WTC11 (cell line): ENCODE measurements around the gene KLHL30. TPM values are rescaled to one million over a fixed set of nuclear protein-coding genes. Genes with fewer than 3 reads are reported as not detected.

ENCODE experiments used
- ATAC-seq: fragments of 200-7000 bp; cut with Tn5 transposase; 2 replicates; pipeline ENCODE4 v1.10.0; 2021; ENCODE audit warnings: mild to moderate bottlenecking, moderate library complexity
- CTCF ChIA-PET: fragments of 300-600 bp; sonication (Branson Sonifier 250); formaldehyde crosslinking; loops from one replicate; lab custom pipeline; 2021; ENCODE audit warnings: antibody characterized with exemption; lab: Charles Lee
- POLR2A ChIA-PET: fragments of 350-600 bp; sonication (Branson Sonifier 250); formaldehyde crosslinking; loops from one replicate; lab custom pipeline; 2021; ENCODE audit warnings: antibody characterized with exemption; lab: Charles Lee
- DNase-seq: peaks from one replicate; pipeline ENCODE4 v3.0.0; 2021; ENCODE audit warnings: low spot score
- H3K27ac Mint-ChIP-seq: 2 replicates; pipeline ENCODE4 v1.8.0; 2021; ENCODE audit warnings: mixed read lengths
- H3K27me3 Mint-ChIP-seq: 2 replicates; pipeline ENCODE4 v1.8.0; 2021; ENCODE audit warnings: low read depth, mild to moderate bottlenecking, moderate library complexity, mixed read lengths
- H3K36me3 Mint-ChIP-seq: 2 replicates; pipeline ENCODE4 v1.8.0; 2021; ENCODE audit warnings: mixed read lengths
- H3K4me1 Mint-ChIP-seq: 2 replicates; pipeline ENCODE4 v1.8.0; 2022; ENCODE audit warnings: mixed read lengths
- H3K4me3 Mint-ChIP-seq: 2 replicates; pipeline ENCODE4 v1.8.0; 2021; ENCODE audit warnings: mild to moderate bottlenecking, moderate library complexity, mixed read lengths
- H3K9me3 Mint-ChIP-seq: 2 replicates; pipeline ENCODE4 v1.8.0; 2021; ENCODE audit warnings: mixed read lengths
- GABPB1 ChIP-seq: sonication (generic); formaldehyde crosslinking; IDR thresholded peaks from 2 replicates; pipeline ENCODE4 v1.8.1; 2023; ENCODE audit warnings: mild to moderate bottlenecking, missing genetic modification reagents
- GTF2I ChIP-seq: fragments of 250-450 bp; sonication (Bioruptor Pico); conservative IDR thresholded peaks from 2 replicates; pipeline ENCODE4 v1.4.0; 2021; ENCODE audit warnings: mild to moderate bottlenecking
- HMGA2 ChIP-seq: fragments of 250-450 bp; sonication (Bioruptor Pico); IDR thresholded peaks from 2 replicates; pipeline ENCODE4 v1.4.0; 2021; ENCODE audit warnings: mild to moderate bottlenecking, moderate library complexity
- IRF2 ChIP-seq: sonication (generic); formaldehyde crosslinking; IDR thresholded peaks from 2 replicates; pipeline ENCODE4 v1.8.0; 2022; ENCODE audit warnings: low read depth, missing genetic modification reagents, borderline replicate concordance
- JUN ChIP-seq: sonication (generic); formaldehyde crosslinking; IDR thresholded peaks from 2 replicates; pipeline ENCODE4 v1.8.0; 2023; ENCODE audit warnings: mild to moderate bottlenecking, missing genetic modification reagents
- SMAD3 ChIP-seq: sonication (generic); formaldehyde crosslinking; IDR thresholded peaks from 2 replicates; pipeline ENCODE4 v1.8.0; 2022; ENCODE audit warnings: missing genetic modification reagents, mild to moderate bottlenecking, borderline replicate concordance
- TEAD4 ChIP-seq: sonication (generic); formaldehyde crosslinking; IDR thresholded peaks from 2 replicates; pipeline ENCODE4 v1.8.0; 2022; ENCODE audit warnings: mild to moderate bottlenecking, missing genetic modification reagents
- ZNF121 ChIP-seq: sonication (generic); formaldehyde crosslinking; IDR thresholded peaks from 2 replicates; pipeline ENCODE4 v1.8.0; 2023; ENCODE audit warnings: missing genetic modification reagents
- ZNF219 ChIP-seq: sonication (generic); formaldehyde crosslinking; IDR thresholded peaks from 2 replicates; pipeline ENCODE4 v1.8.0; 2023; ENCODE audit warnings: missing genetic modification reagents, mild to moderate bottlenecking, borderline replicate concordance
- ZNF263 ChIP-seq: sonication (generic); formaldehyde crosslinking; IDR thresholded peaks from 2 replicates; pipeline ENCODE4 v1.8.1; 2022; ENCODE audit warnings: low read depth, mild to moderate bottlenecking, moderate library complexity, missing genetic modification reagents
- ZNF317 ChIP-seq: sonication (generic); formaldehyde crosslinking; IDR thresholded peaks from 2 replicates; pipeline ENCODE4 v1.8.1; 2023; ENCODE audit warnings: low read depth, mild to moderate bottlenecking, moderate library complexity, missing genetic modification reagents, borderline replicate concordance
- total RNA-seq: library from RNA; stranded (reverse); gene quantifications from 3 replicates; pipeline ENCODE4 v1.2.3, GENCODE V29; 2021
- TF ChIP-seq, protein P1 (sequence below): fragments of 250-450 bp; sonication (Bioruptor Pico); IDR thresholded peaks from 2 replicates; pipeline ENCODE4 v1.9.0; 2021; ENCODE audit warnings: mild to moderate bottlenecking
- TF ChIP-seq, protein P2 (sequence below): sonication (generic); formaldehyde crosslinking; IDR thresholded peaks from 2 replicates; pipeline ENCODE4 v1.8.1; 2022; ENCODE audit warnings: low read depth, missing genetic modification reagents, borderline replicate concordance
- TF ChIP-seq, protein P3 (sequence below): fragments of 200-600 bp; IDR thresholded peaks from 2 replicates; pipeline ENCODE4 v1.8.0; 2022; ENCODE audit warnings: antibody characterized with exemption
- TF ChIP-seq, protein P4 (sequence below): sonication (generic); formaldehyde crosslinking; IDR thresholded peaks from 2 replicates; pipeline ENCODE4 v1.8.1; 2023; ENCODE audit warnings: mild to moderate bottlenecking, missing genetic modification reagents, borderline replicate concordance
- TF ChIP-seq, protein P5 (sequence below): sonication (generic); formaldehyde crosslinking; IDR thresholded peaks from 2 replicates; pipeline ENCODE4 v1.8.0; 2022; ENCODE audit warnings: missing genetic modification reagents

Gene KLHL30
- total RNA-seq, 1 experiment from 2014 or later: not detected

DNA sequence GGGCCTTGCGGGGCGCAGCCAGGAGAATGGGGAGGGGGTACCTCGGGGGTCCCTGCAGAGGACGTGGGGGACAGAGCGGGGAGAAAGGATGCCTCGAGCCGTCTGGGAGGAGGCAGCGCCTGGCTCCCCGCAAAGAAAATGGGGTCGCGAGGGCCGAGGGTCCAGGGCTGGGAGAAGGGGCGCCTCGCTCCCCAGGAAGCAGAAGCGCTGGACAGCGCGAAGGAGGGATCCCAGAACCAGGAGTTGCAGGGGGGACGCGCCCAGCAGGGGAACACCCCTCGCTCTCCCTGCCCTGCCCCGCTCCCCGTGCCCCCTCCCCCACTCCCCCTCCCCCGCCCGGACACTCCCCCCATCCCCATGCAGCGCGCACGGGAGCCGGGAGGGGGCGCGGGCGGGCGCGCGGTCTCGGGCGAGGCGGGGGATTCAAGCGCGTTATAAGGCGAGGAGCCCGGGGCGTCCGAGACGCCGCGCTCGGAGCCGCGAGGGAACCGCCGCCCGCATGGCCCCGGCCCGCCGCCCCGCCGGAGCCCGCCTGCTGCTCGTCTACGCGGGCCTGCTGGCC, 20.1 kb downstream of the KLHL30 start, which contains the start of gene ERFE:
TSS of gene ERFE (plus strand) at position 462 of the 562 bp plus-strand sequence. CDS start at position 500, 38 bp downstream.
- Mint-ChIP-seq H3K27me3 (peaks cover 42% of the 10 kb centered on the region), H3K27ac (no peak within 1 kb of the TSS)
- CTCF ChIA-PET: interaction anchor here (0.6 to 2.2 kb wide), 3 partner anchors 19 to 300 kb away, joined by 3 to 35 read pairs (median 3); no protein-coding TSS in a partner anchor

DNA sequence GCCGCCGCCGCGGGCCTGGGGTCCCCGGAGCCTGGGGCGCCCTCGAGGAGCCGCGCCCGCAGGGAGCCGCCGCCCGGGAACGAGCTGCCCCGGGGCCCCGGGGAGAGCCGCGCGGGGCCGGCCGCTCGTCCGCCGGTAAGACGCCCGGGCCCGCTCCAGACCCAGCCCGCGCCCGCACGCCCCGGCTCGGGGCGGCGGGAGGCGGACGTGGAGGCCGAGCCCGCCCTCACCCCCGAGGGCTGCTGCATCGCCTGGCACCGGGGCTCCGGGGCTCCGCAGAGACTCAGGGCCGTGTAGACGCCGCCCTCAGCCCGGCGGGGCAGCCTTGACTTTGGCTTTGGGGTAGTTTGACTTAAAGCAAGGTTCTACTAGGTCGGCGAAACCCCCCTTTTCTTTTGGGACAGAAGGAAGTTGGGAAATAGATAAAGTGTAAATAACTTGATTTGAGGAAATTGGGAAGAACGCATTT, 20.6 kb downstream of the KLHL30 start:
- CTCF ChIA-PET: interaction anchor here (0.6 to 2.2 kb wide), 7 partner anchors 17 to 301 kb away, joined by 3 to 35 read pairs (median 3); no protein-coding TSS in a partner anchor
- Mint-ChIP-seq H3K27ac (no peak overlapping the region), H3K9me3 (peaks cover 5% of the 10 kb centered on the region), H3K27me3 (peaks cover 42% of the 10 kb centered on the region), H3K4me1 (peaks cover 11% of the 10 kb centered on the region), H3K4me3 (peak overlapping the region; percentile 71), H3K36me3 (no peaks in the 10 kb centered on the region)
- POLR2A ChIA-PET: no interaction called here
- peak; percentile 6 for ATAC-seq
- no peak for DNase-seq
- TF ChIP-seq, protein P1, sequence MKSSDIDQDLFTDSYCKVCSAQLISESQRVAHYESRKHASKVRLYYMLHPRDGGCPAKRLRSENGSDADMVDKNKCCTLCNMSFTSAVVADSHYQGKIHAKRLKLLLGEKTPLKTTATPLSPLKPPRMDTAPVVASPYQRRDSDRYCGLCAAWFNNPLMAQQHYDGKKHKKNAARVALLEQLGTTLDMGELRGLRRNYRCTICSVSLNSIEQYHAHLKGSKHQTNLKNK (CRISPR knock-in tag): no peak
- TF ChIP-seq, protein P2, sequence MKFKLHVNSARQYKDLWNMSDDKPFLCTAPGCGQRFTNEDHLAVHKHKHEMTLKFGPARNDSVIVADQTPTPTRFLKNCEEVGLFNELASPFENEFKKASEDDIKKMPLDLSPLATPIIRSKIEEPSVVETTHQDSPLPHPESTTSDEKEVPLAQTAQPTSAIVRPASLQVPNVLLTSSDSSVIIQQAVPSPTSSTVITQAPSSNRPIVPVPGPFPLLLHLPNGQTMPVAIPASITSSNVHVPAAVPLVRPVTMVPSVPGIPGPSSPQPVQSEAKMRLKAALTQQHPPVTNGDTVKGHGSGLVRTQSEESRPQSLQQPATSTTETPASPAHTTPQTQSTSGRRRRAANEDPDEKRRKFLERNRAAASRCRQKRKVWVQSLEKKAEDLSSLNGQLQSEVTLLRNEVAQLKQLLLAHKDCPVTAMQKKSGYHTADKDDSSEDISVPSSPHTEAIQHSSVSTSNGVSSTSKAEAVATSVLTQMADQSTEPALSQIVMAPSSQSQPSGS: no peak
- no peak for TF ChIP-seq ZNF219 (CRISPR knock-in tag)
- no peak for TF ChIP-seq GABPB1 (CRISPR knock-in tag)
- no peak for TF ChIP-seq SMAD3 (CRISPR knock-in tag)
- no peak for TF ChIP-seq TEAD4 (CRISPR knock-in tag)
- TF ChIP-seq GTF2I (CRISPR knock-in tag): no peak
- TF ChIP-seq ZNF263 (CRISPR knock-in tag): no peak
- TF ChIP-seq ZNF317 (CRISPR knock-in tag): no peak
- no peak for TF ChIP-seq IRF2 (CRISPR knock-in tag)

More for the DNA sequence above, 20.1 kb downstream of the KLHL30 start, which contains the start of gene ERFE:
- peak; percentile 66 for DNase-seq
- peak; percentile 68 for ATAC-seq
- Mint-ChIP-seq H3K4me1 (peaks cover 11% of the 10 kb centered on the region), H3K4me3 (peak within 1 kb of the TSS; percentile 73), H3K36me3 (no peaks in the 10 kb centered on the region), H3K9me3 (peaks cover 8% of the 10 kb centered on the region)
- no peak for TF ChIP-seq HMGA2 (CRISPR knock-in tag)
- TF ChIP-seq, protein P3, sequence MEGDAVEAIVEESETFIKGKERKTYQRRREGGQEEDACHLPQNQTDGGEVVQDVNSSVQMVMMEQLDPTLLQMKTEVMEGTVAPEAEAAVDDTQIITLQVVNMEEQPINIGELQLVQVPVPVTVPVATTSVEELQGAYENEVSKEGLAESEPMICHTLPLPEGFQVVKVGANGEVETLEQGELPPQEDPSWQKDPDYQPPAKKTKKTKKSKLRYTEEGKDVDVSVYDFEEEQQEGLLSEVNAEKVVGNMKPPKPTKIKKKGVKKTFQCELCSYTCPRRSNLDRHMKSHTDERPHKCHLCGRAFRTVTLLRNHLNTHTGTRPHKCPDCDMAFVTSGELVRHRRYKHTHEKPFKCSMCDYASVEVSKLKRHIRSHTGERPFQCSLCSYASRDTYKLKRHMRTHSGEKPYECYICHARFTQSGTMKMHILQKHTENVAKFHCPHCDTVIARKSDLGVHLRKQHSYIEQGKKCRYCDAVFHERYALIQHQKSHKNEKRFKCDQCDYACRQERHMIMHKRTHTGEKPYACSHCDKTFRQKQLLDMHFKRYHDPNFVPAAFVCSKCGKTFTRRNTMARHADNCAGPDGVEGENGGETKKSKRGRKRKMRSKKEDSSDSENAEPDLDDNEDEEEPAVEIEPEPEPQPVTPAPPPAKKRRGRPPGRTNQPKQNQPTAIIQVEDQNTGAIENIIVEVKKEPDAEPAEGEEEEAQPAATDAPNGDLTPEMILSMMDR: peak; percentile 60
- no peak for TF ChIP-seq JUN (CRISPR knock-in tag)
- TF ChIP-seq ZNF121: no peak
- POLR2A ChIA-PET: no interaction called here

DNA sequence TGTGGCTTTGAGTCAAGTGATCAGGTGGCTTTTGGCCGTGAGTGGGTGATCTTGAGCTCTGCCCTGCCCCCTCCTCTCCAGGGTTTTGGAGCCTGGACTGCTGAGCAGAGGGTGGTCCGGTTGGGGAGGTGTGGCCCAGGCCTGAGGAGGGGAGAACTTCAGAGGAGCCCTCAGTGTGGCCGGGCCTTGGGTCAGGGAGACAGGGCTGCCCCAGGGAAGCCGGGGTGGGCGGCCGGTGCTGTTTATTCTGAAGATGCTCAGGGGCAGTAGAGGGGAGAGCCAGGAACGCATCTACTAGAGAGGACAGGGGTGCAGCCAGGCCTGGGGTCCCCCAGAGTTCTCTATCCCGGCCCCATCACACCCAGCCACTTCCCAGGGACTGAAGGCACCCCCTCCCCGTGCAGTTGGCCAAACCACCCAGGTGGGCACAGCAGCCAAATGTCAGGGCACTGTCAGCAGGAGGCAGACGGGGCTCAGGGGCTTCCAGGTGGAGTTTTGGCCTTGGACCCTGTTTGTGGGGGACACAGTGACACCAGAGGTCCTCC, 21.3 kb downstream of the KLHL30 start:
- POLR2A ChIA-PET: no interaction called here
- ATAC-seq: no peak
- peaks cover 49% of the 10 kb centered on the region for H3K27me3 Mint-ChIP-seq
- TF ChIP-seq, protein P4, sequence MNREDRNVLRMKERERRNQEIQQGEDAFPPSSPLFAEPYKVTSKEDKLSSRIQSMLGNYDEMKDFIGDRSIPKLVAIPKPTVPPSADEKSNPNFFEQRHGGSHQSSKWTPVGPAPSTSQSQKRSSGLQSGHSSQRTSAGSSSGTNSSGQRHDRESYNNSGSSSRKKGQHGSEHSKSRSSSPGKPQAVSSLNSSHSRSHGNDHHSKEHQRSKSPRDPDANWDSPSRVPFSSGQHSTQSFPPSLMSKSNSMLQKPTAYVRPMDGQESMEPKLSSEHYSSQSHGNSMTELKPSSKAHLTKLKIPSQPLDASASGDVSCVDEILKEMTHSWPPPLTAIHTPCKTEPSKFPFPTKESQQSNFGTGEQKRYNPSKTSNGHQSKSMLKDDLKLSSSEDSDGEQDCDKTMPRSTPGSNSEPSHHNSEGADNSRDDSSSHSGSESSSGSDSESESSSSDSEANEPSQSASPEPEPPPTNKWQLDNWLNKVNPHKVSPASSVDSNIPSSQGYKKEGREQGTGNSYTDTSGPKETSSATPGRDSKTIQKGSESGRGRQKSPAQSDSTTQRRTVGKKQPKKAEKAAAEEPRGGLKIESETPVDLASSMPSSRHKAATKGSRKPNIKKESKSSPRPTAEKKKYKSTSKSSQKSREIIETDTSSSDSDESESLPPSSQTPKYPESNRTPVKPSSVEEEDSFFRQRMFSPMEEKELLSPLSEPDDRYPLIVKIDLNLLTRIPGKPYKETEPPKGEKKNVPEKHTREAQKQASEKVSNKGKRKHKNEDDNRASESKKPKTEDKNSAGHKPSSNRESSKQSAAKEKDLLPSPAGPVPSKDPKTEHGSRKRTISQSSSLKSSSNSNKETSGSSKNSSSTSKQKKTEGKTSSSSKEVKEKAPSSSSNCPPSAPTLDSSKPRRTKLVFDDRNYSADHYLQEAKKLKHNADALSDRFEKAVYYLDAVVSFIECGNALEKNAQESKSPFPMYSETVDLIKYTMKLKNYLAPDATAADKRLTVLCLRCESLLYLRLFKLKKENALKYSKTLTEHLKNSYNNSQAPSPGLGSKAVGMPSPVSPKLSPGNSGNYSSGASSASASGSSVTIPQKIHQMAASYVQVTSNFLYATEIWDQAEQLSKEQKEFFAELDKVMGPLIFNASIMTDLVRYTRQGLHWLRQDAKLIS (CRISPR knock-in tag): no peak
- TF ChIP-seq, protein P5, sequence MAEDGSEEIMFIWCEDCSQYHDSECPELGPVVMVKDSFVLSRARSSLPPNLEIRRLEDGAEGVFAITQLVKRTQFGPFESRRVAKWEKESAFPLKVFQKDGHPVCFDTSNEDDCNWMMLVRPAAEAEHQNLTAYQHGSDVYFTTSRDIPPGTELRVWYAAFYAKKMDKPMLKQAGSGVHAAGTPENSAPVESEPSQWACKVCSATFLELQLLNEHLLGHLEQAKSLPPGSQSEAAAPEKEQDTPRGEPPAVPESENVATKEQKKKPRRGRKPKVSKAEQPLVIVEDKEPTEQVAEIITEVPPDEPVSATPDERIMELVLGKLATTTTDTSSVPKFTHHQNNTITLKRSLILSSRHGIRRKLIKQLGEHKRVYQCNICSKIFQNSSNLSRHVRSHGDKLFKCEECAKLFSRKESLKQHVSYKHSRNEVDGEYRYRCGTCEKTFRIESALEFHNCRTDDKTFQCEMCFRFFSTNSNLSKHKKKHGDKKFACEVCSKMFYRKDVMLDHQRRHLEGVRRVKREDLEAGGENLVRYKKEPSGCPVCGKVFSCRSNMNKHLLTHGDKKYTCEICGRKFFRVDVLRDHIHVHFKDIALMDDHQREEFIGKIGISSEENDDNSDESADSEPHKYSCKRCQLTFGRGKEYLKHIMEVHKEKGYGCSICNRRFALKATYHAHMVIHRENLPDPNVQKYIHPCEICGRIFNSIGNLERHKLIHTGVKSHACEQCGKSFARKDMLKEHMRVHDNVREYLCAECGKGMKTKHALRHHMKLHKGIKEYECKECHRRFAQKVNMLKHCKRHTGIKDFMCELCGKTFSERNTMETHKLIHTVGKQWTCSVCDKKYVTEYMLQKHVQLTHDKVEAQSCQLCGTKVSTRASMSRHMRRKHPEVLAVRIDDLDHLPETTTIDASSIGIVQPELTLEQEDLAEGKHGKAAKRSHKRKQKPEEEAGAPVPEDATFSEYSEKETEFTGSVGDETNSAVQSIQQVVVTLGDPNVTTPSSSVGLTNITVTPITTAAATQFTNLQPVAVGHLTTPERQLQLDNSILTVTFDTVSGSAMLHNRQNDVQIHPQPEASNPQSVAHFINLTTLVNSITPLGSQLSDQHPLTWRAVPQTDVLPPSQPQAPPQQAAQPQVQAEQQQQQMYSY (CRISPR knock-in tag): 0 out of 2 replicates have a peak, but pooled peaks have one; percentile 5
- TF ChIP-seq, all 79 proteins: peak for 1
- Mint-ChIP-seq H3K9me3 (no peaks in the 10 kb centered on the region), H3K27ac (no peak overlapping the region), H3K4me3 (peak overlapping the region; percentile 71), H3K36me3 (no peaks in the 10 kb centered on the region), H3K4me1 (peaks cover 11% of the 10 kb centered on the region)
- CTCF ChIA-PET: interaction anchor here (0.8 to 2.2 kb wide), 15 partner anchors 15 to 301 kb away, joined by 3 to 35 read pairs (median 4); no protein-coding TSS in a partner anchor
- DNase-seq: no peak
